ENCODE results near the gene PLXND1.

PLXND1 gene

GRCh38 chr3:129632056-129632455, 25.6 kb upstream of the PLXND1 start:
- H3K4me3 ChIP-seq (ENCODE audit: low read depth, low read length) = no peak overlapping the region
- no peak for DNase-seq (ENCODE audit: low read depth)

DNA sequence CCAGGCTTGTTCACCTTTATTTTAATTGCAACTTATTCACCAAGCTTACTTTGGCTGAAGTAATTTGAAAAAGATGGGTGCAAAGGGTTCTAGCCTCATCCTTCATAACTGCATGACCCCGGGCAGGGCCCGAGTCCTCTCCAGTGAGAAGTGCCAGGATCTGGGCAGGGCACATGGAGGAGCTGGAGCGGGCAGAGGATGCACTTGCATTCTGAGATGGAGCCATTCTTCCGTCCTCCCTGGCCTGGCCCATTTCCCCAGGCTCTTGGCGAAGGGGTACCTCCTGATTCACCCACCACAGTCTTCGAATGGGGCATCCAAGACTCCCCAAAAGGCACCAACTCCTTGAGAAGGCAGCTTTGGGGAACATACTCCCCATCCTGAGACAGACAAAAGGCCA, 22.5 kb upstream of the PLXND1 start:
- no peak overlapping the region for H3K4me3 ChIP-seq (ENCODE audit: low read depth, low read length)
- DNase-seq (ENCODE audit: low read depth) = no peak

GRCh38 chr3:129628169-129628522, 21.7 kb upstream of the PLXND1 start:
- H3K4me3 ChIP-seq (ENCODE audit: low read depth, low read length) = no peak overlapping the region

DNA sequence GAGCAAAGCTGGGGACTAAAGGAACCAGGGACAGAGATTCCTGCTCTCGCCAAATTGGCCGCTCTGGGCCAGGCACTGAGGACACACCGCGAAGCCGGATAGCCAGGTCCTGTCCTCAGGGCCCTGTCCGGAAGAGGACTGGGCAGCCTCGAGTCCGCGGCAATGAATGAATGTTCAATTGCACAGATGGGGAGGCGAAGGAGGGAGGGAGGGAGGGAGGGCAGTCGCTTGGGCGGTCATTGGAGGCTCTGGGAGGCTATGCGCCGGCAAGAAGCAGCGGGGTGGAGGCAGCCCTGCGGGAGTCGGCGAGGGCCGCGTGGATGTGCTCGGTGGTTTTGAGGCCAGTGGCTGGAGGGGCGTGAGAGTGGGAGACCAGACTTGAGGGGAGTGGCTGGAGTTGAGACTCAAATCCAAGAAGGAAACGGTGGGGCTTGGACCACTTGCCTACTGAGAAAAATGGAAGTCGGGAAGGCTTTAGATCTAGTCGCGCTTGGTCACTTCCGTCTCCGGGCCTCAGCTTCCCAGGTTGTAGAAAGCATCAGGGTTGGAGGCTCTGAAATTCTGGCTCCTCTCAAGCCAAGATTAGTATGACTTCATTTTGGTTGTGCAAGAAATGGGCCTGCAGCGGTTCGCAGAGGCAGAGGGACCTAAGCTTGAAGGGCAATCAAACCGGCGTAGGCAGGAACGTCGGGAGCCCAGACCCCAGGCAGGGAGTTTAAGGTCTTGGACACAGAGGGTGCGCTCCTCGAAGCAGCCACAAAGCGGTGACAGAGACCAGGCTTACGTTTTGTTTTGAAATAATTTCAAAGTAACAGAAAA, 21.1 kb upstream of the PLXND1 start:
- peak; percentile 66 for DNase-seq (ENCODE audit: low read depth)

More at GRCh38 chr3:129628169-129628522, 21.7 kb upstream of the PLXND1 start:
- peak; percentile 37 for DNase-seq (ENCODE audit: low read depth)

GRCh38 chr3:129626744-129627349, 20.4 kb upstream of the PLXND1 start:
- DNase-seq (ENCODE audit: low read depth) = no peak
- H3K4me3 ChIP-seq (ENCODE audit: low read depth, low read length) = peak overlapping the region; percentile 40

More for the DNA sequence above, 21.1 kb upstream of the PLXND1 start:
- peak overlapping the region; percentile 40 for H3K4me3 ChIP-seq (ENCODE audit: low read depth, low read length)

DNA sequence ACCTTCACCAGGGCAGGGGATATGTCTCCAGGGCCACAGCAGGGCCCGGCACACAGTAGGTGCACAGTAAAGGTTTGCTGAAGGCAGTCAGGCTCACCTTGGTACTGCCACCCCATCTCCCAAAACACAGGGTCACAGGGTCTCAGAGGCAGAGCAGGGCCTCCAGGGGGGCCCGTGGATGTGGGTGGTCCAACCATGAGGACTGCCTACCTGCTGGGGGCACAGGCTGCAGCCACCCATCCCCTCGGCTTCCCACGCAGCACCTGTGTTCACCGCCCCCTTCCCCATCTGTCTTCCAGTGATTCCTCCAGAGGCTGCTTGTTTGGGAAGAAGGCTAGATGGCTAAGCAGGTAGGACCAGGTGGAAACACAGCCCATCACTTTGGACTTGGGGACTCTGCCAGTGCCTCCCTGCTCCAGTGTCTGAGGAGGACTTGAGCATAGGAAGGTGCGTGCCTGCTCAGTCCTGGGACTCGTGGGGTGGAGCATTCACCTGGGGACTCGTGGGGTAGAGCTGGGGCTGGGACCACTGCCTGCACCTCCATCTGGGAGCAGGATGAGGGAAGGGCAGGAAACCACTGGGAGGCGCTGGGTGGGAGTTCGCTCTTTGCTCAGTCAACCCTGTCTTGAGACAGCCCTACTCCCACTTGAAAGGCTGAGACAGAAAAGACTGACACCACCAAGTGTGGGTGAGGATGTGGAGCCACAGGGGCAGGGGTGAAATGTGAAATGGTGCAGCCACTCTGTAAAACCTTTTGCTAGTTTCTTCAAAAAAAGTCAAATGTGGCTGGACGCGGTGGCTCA, 18.8 kb upstream of the PLXND1 start:
- no peak overlapping the region for H3K4me3 ChIP-seq (ENCODE audit: low read depth, low read length)
- no peak for DNase-seq (ENCODE audit: low read depth)

DNA sequence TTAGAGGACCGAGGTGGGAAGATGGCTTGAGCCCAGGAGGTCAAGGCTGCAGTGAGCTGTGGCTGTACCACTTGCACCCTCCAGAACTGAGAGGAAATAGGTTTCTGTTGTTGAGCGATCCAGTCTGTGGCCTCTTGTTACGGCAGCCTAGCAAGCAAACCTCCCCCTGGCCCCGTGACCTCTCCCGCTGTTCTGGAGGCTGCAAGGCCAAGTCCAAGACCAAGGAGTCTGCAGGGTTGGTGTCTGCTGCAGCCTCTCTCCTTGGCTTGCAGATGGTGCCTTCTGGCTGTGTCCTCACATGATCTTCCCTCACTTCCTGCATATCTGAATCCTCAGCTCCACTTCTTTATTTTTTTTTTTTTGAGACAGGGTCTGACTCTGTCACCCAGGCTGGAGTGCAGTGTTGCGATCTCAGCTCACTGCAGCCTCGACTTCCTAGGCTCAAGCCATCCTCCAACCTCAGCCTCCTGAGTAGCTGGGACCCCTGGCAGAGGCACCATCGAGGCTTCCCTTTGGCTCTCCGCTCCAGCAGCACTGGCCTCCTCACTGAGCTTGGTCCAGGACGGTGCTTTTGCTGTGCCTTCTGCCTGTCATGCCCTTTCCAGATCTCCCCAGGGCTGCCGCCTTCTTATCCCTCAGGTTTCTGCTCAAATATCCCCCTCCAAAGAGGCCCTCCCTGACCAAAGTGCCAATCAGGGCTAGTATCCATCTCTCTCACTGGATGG, 18.0 kb upstream of the PLXND1 start:
- no peak overlapping the region for H3K4me3 ChIP-seq (ENCODE audit: low read depth, low read length)
- no peak for DNase-seq (ENCODE audit: low read depth)

DNA sequence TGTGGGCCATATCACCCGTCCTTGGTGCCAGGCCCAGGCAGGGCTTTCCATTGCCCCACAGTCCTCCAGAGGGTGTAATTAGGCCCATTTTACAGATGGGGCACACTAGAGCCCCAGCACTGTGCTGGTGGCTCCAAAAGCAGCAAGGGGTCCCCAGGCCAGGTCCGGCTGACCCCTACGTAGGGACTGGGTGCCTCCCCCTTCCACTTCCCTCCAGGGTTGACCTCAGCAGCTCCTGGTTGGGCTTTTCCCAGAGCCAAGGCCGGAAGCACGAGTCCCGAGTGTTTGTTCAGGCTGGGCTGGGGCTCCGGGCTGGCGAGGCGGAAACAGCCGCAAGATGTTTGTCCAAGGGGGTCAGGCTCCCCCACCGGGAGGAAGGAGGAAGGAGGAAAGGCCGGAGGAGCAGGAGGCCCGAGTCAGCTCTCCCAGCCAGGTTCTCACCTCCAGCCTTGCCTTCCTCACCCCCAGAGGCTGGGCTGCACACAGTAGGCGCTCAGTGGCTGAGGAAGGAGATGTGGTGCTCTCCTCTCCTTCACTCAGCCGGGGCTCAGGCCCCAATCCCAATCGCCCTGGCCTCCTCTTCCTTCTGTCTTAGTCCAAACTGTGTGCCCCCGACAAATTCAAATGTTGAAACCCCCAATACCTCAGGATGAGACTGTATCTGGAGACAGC, 17.1 kb upstream of the PLXND1 start:
- H3K4me3 ChIP-seq (ENCODE audit: low read depth, low read length) = no peak overlapping the region
- DNase-seq (ENCODE audit: low read depth) = no peak

GRCh38 chr3:129622933-129623332, 16.5 kb upstream of the PLXND1 start:
- DNase-seq (ENCODE audit: low read depth) = no peak
- no peak overlapping the region for H3K4me3 ChIP-seq (ENCODE audit: low read depth, low read length)

DNA sequence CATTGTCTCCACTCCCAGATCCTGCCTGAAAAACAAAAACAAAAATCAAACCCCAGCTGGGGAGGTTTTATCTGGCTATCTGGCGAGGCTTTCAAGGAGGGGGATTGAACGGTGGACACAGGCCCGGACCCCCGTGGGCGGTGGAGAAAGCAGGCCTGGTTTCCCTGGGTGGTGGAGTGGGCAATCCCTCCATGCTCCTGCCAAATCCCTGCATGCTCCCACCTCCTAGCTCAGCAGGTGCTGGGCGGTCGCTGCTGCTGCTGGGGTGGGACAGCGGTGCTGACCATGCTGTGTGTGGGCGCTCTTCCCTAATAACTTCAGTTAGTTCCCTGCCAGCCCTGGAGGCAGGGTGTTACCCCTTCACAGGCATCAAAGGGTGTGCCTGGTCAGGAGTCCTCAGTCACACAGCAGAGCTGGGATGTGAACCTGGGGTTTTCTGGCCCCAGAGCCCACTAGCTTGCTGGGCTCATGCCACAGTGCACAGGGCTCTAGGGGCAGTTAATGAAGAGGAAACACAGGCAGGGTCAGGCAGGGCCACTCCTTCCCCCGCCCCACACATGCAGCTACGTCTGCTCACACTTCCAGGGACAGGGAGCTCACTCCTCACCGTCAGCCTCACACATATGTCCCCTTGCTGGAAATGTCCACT, 15.9 kb upstream of the PLXND1 start:
- no peak overlapping the region for H3K4me3 ChIP-seq (ENCODE audit: low read depth, low read length)
- no peak for DNase-seq (ENCODE audit: low read depth)

DNA sequence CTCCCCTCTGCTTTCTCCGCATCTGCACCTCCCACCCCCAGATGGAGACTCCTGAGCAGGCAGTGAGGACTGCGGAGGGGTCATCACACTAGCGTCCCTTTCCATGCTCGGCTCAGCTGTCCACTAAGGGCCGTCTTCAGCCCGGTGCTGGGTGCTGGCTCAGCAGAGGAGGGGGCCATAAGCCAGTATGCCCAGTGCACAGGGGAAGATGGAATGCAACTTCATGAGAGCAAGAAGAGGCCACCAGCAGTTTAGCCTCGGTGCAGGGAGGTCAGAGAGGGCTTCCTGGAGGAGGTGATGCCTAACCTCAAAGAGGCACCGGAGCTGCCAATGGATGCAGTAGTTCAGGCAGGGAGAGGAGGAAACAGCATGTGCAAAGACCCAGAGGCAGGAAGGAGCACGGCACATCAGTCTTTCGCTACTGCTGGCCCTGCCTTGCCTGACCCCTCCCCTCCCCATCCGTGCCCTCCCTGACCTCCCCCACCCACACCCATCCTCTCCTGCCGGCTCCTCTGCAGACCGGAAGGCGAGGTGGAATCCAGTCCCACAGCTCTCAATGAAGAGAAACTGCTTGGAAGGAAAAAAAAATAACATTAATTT, 15.2 kb upstream of the PLXND1 start:
- no peak for DNase-seq (ENCODE audit: low read depth)
- no peak overlapping the region for H3K4me3 ChIP-seq (ENCODE audit: low read depth, low read length)

GRCh38 chr3:129620828-129621559, 14.5 kb upstream of the PLXND1 start:
- no peak overlapping the region for H3K4me3 ChIP-seq (ENCODE audit: low read depth, low read length)
- no peak for DNase-seq (ENCODE audit: low read depth)

- no peak for DNase-seq (ENCODE audit: low read depth)
Observed at GRCh38 chr3:129619726-129620162, 13.3 kb upstream of the PLXND1 start.

GRCh38 chr3:129618901-129619671, 12.6 kb upstream of the PLXND1 start:
- DNase-seq (ENCODE audit: low read depth) = no peak

More at GRCh38 chr3:129619726-129620162, 13.3 kb upstream of the PLXND1 start:
- H3K4me3 ChIP-seq (ENCODE audit: low read depth, low read length) = no peak overlapping the region

GRCh38 chr3:129618186-129618820, 11.8 kb upstream of the PLXND1 start:
- no peak overlapping the region for H3K4me3 ChIP-seq (ENCODE audit: low read depth, low read length)
- no peak for DNase-seq (ENCODE audit: low read depth)

More at GRCh38 chr3:129618901-129619671, 12.6 kb upstream of the PLXND1 start:
- no peak overlapping the region for H3K4me3 ChIP-seq (ENCODE audit: low read depth, low read length)

- no peak for DNase-seq (ENCODE audit: low read depth)
Observed at GRCh38 chr3:129617381-129618185, 11.1 kb upstream of the PLXND1 start.

More at GRCh38 chr3:129617381-129618185, 11.1 kb upstream of the PLXND1 start:
- H3K4me3 ChIP-seq (ENCODE audit: low read depth, low read length) = no peak overlapping the region

Measured in skeletal muscle cell (primary cell).